ENCODE measurements around the gene FST. TPM values are rescaled to one million over a fixed set of nuclear protein-coding genes. Genes with fewer than 3 reads are reported as not detected.

Gene FST
- total and polyA plus RNA-seq, 2 experiments from 2014 or later, result 56.0 to 87.0 TPM

DNA sequence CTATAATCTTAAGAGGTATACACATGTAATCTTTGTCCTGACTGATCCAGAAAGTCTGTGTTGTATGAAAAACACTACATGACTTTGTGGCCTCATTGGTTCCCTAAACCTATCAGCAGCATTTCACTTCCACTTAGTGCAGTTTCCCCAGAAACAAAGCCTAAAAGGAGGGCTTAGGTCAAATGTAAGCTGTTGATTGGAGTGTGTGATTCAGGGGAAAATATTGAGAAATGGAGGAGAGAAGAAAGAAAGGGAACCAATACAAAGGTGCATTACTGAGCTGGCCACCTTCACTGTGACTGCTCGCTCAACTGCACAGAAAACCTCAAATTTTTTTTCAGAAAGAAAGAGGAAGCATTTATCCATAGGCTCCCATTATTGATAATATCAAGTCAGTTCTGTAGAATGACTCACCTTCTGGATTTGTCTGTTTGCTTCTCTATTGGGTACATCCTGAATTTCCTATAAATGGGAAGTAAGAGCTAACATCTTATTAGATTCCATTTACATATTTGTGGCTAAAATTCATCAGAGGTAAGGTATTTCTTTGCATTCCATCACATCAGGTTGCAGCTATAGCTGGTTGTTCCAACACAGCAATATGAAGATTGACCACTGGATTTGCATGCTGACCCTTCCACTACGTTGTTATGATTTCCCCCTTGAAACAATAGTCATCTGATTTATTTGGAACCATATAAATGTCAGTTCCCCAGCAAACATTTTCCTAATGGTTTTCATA, 10.3 kb upstream of the FST start:
- Histone ChIP-seq H3K36me3 (ENCODE audit: low read depth) (no peaks in the 10 kb centered on the region), H4K20me1 (ENCODE audit: insufficient read depth) (no peaks in the 10 kb centered on the region), H3K4me2 (ENCODE audit: unreplicated experiment) (peak overlapping the region; percentile 21), H3F3A (ENCODE audit: insufficient read depth) (no peaks in the 10 kb centered on the region), H3K4me3 (no peak overlapping the region), H3K79me2 (ENCODE audit: insufficient read depth) (no peaks in the 10 kb centered on the region), H3K27me3 (replicated peaks; ENCODE audit: insufficient read depth) (no peaks in the 10 kb centered on the region), H3K9me3 (ENCODE audit: low read depth) (no peaks in the 10 kb centered on the region), H3K4me1 (ENCODE audit: insufficient read depth) (peaks cover 12% of the 10 kb centered on the region), H3K27ac (no peak overlapping the region), H2AFZ (no peak overlapping the region), H3K9me2 (ENCODE audit: insufficient read depth) (no peaks in the 10 kb centered on the region), H3K9ac (no peak overlapping the region)
- TF ChIP-seq EZH2phosphoT487 (IDR thresholded peaks at IDR 0.05; ENCODE audit: insufficient read depth, low read depth) (no peak), EZH2 (IDR thresholded peaks at IDR 0.05; ENCODE audit: insufficient read depth, poor library complexity, severe bottlenecking) (no peak)
- in situ Hi-C loops (cut with MboI), result loop anchor here (10.0 kb wide), 1 partner anchor 745 kb away; no protein-coding TSS in a partner anchor
- DNase-seq, result no peak
- WGBS, 2 experiments (ENCODE audit: low coverage in 1 of 2, low lambda C conversion rate in 2 of 2, missing lambda C conversion rate in 2 of 2), result 40 to 49% methylated on average over 2 of the region's 2 CpGs

DNA sequence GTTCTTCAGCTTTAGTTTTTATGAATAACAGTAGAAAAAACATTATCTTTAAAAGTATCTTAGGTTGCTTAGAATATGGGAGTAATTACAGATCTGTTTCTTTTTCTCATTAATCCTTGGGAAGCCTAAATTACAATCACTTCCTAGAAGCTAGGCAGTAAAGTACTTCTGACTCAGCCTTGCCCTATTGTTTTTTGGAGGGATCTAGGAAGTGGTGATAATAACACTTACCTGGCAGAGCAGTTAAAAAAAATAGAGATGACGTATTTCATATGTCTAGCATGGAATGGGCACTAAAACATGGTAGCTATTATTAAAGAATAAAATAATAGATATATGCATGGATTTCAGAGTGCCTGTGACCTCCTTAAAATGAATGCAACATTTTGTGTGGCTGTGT, 8.2 kb upstream of the FST start:
- Histone ChIP-seq H3K4me1 (ENCODE audit: insufficient read depth) (peaks cover 12% of the 10 kb centered on the region), H3K27ac (no peak overlapping the region), H2AFZ (no peak overlapping the region), H3K4me2 (ENCODE audit: unreplicated experiment) (no peak overlapping the region), H3K4me3 (no peak overlapping the region), H3F3A (ENCODE audit: insufficient read depth) (no peaks in the 10 kb centered on the region), H3K36me3 (ENCODE audit: low read depth) (no peaks in the 10 kb centered on the region), H3K27me3 (replicated peaks; ENCODE audit: insufficient read depth) (no peaks in the 10 kb centered on the region), H3K9me3 (ENCODE audit: low read depth) (no peaks in the 10 kb centered on the region), H4K20me1 (ENCODE audit: insufficient read depth) (no peaks in the 10 kb centered on the region), H3K79me2 (ENCODE audit: insufficient read depth) (no peaks in the 10 kb centered on the region), H3K9ac (no peak overlapping the region), H3K9me2 (ENCODE audit: insufficient read depth) (no peaks in the 10 kb centered on the region)
- WGBS, 2 experiments (ENCODE audit: low coverage in 1 of 2, low lambda C conversion rate in 2 of 2, missing lambda C conversion rate in 2 of 2), result 60 to 67% methylated on average over 1 of the region's 1 CpG
- in situ Hi-C loops (cut with MboI), result loop anchor here (10.0 kb wide), 1 partner anchor 743 kb away; no protein-coding TSS in a partner anchor
- DNase-seq, result no peak
- TF ChIP-seq EZH2 (IDR thresholded peaks at IDR 0.05; ENCODE audit: insufficient read depth, poor library complexity, severe bottlenecking) (no peak), EZH2phosphoT487 (IDR thresholded peaks at IDR 0.05; ENCODE audit: insufficient read depth, low read depth) (no peak)

DNA sequence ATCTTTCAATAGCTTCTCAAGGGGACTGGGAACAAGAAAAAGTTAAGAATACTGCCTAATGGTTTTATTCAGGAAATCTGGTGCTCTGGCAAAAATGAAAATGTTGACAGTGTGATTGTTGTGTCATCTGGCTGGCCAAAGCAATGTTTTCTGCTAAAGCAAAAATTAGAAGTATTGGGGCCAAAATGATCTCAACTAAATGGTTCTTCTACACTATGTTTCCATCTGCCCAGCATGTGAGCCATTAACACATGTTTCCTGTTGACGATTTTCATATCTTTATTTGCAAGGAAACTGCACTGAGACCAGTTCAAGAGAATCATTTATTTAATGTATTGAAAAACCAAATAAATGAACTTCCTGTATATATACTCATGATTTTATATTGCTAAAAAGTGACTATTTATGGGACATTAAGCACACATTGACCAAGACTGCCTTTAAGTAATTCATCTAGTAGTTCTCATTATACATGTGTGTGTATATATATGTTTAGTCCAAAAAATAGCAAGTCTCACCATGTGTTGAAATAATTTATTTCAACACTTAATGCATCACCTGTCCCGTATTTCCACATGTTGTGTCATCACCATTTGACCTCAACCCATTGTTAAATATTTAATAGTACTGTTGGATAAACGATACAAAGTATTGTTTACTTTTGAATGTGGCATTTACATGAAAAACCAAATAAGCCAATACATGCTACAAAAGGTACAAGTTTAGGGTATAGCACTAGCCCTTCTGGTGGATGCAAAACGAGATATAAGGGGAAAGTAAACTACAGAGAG, 7.5 kb upstream of the FST start:
- no peaks in the 10 kb centered on the region for H3K36me3 ChIP-seq (ENCODE audit: low read depth)
- no peak overlapping the region for H3K4me2 ChIP-seq (ENCODE audit: unreplicated experiment)
- no peaks in the 10 kb centered on the region for H3K9me2 ChIP-seq (ENCODE audit: insufficient read depth)
- H3K27ac ChIP-seq, result no peak overlapping the region
- DNase-seq, result no peak
- no peaks in the 10 kb centered on the region for H3K27me3 ChIP-seq (replicated peaks; ENCODE audit: insufficient read depth)
- H3K9me3 ChIP-seq (ENCODE audit: low read depth), result no peaks in the 10 kb centered on the region
- H3F3A ChIP-seq (ENCODE audit: insufficient read depth), result no peaks in the 10 kb centered on the region
- WGBS, 2 experiments (ENCODE audit: low coverage in 1 of 2, low lambda C conversion rate in 2 of 2, missing lambda C conversion rate in 2 of 2), result 67 to 68% methylated on average over 4 of the region's 4 CpGs
- in situ Hi-C loops (cut with MboI), result loop anchor here (10.0 kb wide), 1 partner anchor 742 kb away; no protein-coding TSS in a partner anchor
- H3K4me1 ChIP-seq (ENCODE audit: insufficient read depth), result peaks cover 12% of the 10 kb centered on the region
- H4K20me1 ChIP-seq (ENCODE audit: insufficient read depth), result no peaks in the 10 kb centered on the region
- H3K79me2 ChIP-seq (ENCODE audit: insufficient read depth), result no peaks in the 10 kb centered on the region
- no peak overlapping the region for H3K9ac ChIP-seq
- H3K4me3 ChIP-seq, result no peak overlapping the region
- TF ChIP-seq EZH2phosphoT487 (IDR thresholded peaks at IDR 0.05; ENCODE audit: insufficient read depth, low read depth) (no peak), EZH2 (IDR thresholded peaks at IDR 0.05; ENCODE audit: insufficient read depth, poor library complexity, severe bottlenecking) (no peak)
- H2AFZ ChIP-seq, result no peak overlapping the region

DNA sequence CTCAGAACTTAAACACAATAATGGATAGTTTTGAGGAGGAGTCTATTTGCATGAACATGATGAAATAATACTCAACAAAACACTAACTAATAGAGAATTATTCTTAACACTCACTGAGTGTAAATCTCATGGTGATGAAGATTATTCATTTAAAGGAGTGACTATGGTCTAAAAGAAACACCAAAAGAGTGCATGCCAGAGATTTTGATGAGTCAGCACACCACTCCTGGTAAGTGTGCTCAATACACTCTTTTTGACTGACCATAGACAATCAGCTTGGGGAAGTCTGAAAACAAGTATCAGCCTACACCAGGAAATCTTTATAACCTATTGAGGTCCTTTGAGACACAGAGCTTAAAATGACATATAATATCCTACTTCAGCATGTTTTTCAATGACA, 6.8 kb upstream of the FST start:
- TF ChIP-seq EZH2 (IDR thresholded peaks at IDR 0.05; ENCODE audit: insufficient read depth, poor library complexity, severe bottlenecking), result no peak
- no peak for TF ChIP-seq EZH2phosphoT487 (IDR thresholded peaks at IDR 0.05; ENCODE audit: insufficient read depth, low read depth)
- in situ Hi-C loops (cut with MboI), result loop anchor here (10.0 kb wide), 1 partner anchor 741 kb away; no protein-coding TSS in a partner anchor

More for the DNA sequence above, 6.8 kb upstream of the FST start:
- no peak overlapping the region for H3K9ac ChIP-seq
- H3K27ac ChIP-seq, result no peak overlapping the region
- no peak overlapping the region for H3K4me3 ChIP-seq
- H3K4me1 ChIP-seq (ENCODE audit: insufficient read depth), result peaks cover 12% of the 10 kb centered on the region
- no peaks in the 10 kb centered on the region for H3K79me2 ChIP-seq (ENCODE audit: insufficient read depth)
- H3K27me3 ChIP-seq (replicated peaks; ENCODE audit: insufficient read depth), result no peaks in the 10 kb centered on the region
- no peaks in the 10 kb centered on the region for H3K9me2 ChIP-seq (ENCODE audit: insufficient read depth)
- H2AFZ ChIP-seq, result no peak overlapping the region
- H3K9me3 ChIP-seq (ENCODE audit: low read depth), result no peaks in the 10 kb centered on the region
- H3F3A ChIP-seq (ENCODE audit: insufficient read depth), result no peaks in the 10 kb centered on the region
- no peak overlapping the region for H3K4me2 ChIP-seq (ENCODE audit: unreplicated experiment)
- DNase-seq, result no peak
- no peaks in the 10 kb centered on the region for H3K36me3 ChIP-seq (ENCODE audit: low read depth)
- H4K20me1 ChIP-seq (ENCODE audit: insufficient read depth), result no peaks in the 10 kb centered on the region
